ENCODE results near the gene PCDHGA1.

Gene PCDHGA1

DNA sequence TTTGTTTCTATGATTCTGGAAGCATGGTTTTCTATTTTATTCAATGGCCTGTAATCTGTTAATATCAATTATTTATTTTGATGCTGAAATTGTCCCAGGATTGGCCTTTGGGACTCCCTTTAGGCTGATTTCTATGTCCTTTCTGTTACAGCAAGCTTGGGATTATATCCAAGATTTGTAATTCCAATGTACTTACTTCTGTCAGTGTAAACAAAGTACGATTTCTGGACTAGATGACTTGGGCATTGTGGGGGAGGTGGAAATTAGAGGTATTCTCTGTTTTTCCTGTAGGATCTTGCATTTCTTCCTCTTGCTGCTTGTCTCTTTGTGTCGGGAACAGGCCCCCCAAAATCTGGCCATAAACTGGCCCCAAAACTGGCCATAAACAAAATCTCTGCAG is 103.7 kb downstream of the PCDHGA1 start:
- no peak overlapping the region for H3K4me3 ChIP-seq (ENCODE audit: control insufficient read depth, low read depth, low read length)
- TF ChIP-seq, protein P1, sequence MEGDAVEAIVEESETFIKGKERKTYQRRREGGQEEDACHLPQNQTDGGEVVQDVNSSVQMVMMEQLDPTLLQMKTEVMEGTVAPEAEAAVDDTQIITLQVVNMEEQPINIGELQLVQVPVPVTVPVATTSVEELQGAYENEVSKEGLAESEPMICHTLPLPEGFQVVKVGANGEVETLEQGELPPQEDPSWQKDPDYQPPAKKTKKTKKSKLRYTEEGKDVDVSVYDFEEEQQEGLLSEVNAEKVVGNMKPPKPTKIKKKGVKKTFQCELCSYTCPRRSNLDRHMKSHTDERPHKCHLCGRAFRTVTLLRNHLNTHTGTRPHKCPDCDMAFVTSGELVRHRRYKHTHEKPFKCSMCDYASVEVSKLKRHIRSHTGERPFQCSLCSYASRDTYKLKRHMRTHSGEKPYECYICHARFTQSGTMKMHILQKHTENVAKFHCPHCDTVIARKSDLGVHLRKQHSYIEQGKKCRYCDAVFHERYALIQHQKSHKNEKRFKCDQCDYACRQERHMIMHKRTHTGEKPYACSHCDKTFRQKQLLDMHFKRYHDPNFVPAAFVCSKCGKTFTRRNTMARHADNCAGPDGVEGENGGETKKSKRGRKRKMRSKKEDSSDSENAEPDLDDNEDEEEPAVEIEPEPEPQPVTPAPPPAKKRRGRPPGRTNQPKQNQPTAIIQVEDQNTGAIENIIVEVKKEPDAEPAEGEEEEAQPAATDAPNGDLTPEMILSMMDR (conservative IDR thresholded peaks at IDR 0.05; ENCODE audit: control insufficient read depth, insufficient read depth, low read depth, low read length): no peak
- DNase-seq (ENCODE audit: low read depth): peak; percentile 45

DNA sequence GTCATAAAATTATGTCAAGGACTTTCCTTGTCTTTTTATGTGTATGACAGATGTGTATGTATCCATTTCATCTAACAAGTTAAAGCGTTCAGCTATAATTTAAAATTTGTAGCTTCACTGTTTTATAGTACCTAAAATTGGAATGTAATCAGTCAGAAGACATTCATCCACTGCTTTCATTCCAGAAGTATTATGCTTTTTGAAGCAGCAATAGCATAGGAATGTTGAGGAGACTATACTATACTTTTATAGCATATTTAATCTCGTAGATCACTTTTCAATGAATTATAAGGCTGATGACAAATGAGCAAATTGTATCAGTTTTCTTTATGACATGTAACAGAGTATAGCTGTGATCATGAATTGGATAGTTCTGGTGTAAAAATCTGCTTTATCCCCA is 106.9 kb downstream of the PCDHGA1 start:
- H3K4me3 ChIP-seq (ENCODE audit: control insufficient read depth, low read depth, low read length): no peak overlapping the region
- DNase-seq (ENCODE audit: low read depth): no peak
- TF ChIP-seq, protein P1 (conservative IDR thresholded peaks at IDR 0.05; ENCODE audit: control insufficient read depth, insufficient read depth, low read depth, low read length): no peak

DNA sequence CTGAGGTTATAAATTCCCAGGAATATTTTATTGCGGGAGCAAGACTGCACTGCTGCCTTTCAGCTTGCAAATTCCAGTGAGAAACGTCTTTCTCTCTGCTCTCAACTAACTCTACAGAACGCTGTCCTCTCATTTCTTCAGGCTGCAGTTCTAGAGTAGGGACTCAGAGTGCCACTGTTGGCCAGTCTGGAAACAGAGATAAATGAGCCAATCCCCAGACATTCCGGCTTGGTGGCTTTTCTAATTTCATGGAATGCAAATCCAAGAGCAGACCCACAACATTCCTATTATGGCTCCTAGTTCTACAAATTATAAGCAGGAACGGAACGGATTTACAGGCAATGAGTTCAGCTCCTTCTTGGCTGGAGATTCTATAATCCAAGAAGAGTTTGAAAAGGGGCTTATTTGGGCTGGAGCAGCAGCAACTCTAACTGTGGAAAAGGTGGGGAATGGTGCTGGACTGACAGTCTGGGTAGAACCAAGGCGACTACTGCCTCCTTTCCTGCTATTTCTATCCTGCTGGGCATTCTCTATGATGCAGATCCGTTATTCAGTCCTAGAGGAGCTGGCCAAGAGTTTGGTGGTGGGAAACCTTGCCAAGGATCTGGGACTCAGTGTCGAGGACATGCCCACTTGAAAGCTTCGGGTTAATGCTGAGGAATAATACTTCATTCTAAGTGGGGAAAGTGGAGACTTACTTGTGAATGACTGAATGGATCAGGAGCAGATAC is 109.3 kb downstream of the PCDHGA1 start:
- DNase-seq (ENCODE audit: low read depth): no peak
- H3K4me3 ChIP-seq (ENCODE audit: control insufficient read depth, low read depth, low read length): no peak overlapping the region
- TF ChIP-seq, protein P1 (conservative IDR thresholded peaks at IDR 0.05; ENCODE audit: control insufficient read depth, insufficient read depth, low read depth, low read length): no peak

DNA sequence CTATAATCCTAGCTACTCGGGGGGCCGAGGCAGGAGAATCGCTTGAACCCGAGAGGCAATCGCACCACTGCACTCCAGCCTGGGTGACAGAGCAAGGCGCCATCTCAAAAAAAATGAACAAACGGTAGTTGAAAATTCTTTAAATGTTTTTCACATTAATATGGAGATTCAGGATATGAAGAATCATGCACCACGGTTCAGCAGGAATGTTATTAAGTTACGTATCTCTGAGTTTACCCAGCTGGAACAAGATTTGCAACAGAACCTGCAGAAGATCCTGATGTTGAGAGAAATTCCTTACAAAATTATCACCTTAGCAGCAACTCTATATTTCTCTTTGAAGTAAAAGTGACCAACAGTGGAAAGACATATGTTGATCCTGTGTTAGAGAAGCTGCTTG is 110.0 kb downstream of the PCDHGA1 start:
- TF ChIP-seq, protein P1 (conservative IDR thresholded peaks at IDR 0.05; ENCODE audit: control insufficient read depth, insufficient read depth, low read depth, low read length): no peak
- no peak overlapping the region for H3K4me3 ChIP-seq (ENCODE audit: control insufficient read depth, low read depth, low read length)
- no peak for DNase-seq (ENCODE audit: low read depth)

DNA sequence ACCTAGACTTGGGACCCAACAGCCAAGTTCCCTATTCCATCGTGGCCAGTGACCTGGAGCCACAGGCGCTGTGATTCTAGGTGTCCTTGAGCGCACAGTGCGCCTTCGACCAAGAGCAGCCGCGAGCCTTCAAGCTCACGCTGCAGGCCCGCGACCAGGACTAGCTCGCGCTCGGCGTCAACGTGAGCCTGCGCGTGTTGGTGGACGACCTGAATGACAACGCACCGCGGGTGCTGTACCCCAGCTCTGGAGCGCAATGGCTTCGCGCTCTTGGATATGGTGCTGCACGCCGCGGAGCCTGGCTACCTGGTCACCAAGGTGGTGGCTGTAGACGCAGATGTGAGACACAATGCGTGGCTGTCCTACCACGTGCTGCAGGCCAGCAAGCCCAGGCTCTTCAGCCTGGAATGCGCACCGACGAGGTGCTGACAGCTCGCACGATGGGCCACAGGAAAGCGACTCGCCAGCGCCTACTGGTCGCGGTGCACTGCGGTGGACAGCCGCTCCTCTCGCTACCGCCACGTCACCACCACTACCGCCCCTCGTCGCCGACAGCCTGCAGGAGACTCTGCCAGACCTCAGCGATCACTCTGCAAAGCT is 111.4 kb downstream of the PCDHGA1 start:
- H3K4me3 ChIP-seq (ENCODE audit: control insufficient read depth, low read depth, low read length): no peak overlapping the region
- no peak for DNase-seq (ENCODE audit: low read depth)
- TF ChIP-seq, protein P1 (conservative IDR thresholded peaks at IDR 0.05; ENCODE audit: control insufficient read depth, insufficient read depth, low read depth, low read length): no peak

DNA sequence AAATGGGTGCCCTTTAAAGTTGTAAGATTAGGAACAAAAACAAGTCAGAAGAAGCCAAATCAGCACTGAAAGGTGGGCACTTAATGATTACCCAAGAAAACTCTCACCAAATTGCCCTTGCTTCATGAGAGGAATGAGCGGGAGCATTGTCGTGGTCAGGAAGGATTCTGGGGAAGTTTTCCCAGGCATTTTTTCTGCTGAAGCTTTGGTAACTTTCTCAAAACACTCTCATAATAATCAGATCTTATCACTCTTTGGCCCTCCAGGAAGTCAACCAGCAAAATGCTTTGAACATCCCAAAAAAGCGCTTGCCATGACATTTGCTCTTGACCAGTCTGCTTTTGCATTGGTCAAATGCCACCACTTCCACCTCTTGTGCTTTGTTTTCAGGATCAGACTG is 135.0 kb downstream of the PCDHGA1 start:
- H3K4me3 ChIP-seq (ENCODE audit: control insufficient read depth, low read depth, low read length): no peak overlapping the region
- TF ChIP-seq, protein P1 (conservative IDR thresholded peaks at IDR 0.05; ENCODE audit: control insufficient read depth, insufficient read depth, low read depth, low read length): no peak
- DNase-seq (ENCODE audit: low read depth): no peak

Measured in fibroblast of mammary gland (primary cell).